Progenitor cell of endocrine pancreas (in vitro differentiated cells): ENCODE data around the gene POU3F1. TPM values are rescaled to one million over a fixed set of nuclear protein-coding genes. Genes with fewer than 3 reads are reported as not detected.

Source experiments
- DNase-seq: peaks from one replicate; pipeline ENCODE4 v3.0.0; 2021; ENCODE audit warnings: low spot score; ENCODE audit not compliant: unreplicated experiment
- H3K27ac Mint-ChIP-seq: 2 replicates; pipeline ENCODE4 v1.8.0; 2021; ENCODE audit warnings: mild to moderate bottlenecking, moderate library complexity, mixed read lengths
- H3K27me3 Mint-ChIP-seq: 2 replicates; pipeline ENCODE4 v1.8.0; 2021; ENCODE audit warnings: mixed read lengths
- H3K36me3 Mint-ChIP-seq: 2 replicates; pipeline ENCODE4 v1.8.0; 2022; ENCODE audit warnings: mixed read lengths; ENCODE audit not compliant: insufficient read depth
- H3K4me1 Mint-ChIP-seq: 2 replicates; pipeline ENCODE4 v1.8.0; 2021; ENCODE audit warnings: low read depth, mixed read lengths
- H3K4me3 Mint-ChIP-seq: 2 replicates; pipeline ENCODE4 v1.8.0; 2021; ENCODE audit warnings: low read depth, mild to moderate bottlenecking, moderate library complexity, mixed read lengths
- H3K9me3 Mint-ChIP-seq: 2 replicates; pipeline ENCODE4 v1.8.0; 2021; ENCODE audit warnings: low read depth, mixed read lengths
- CTCF ChIP-seq: fragments of 200-600 bp; sonication (generic); IDR thresholded peaks from one replicate; pipeline ENCODE4 v1.5.0; 2021; ENCODE audit warnings: antibody characterized with exemption, mild to moderate bottlenecking; ENCODE audit not compliant: unreplicated experiment
- total RNA-seq: library from RNA; stranded (reverse); gene quantifications from 2 replicates; pipeline ENCODE4 v1.2.1, GENCODE V29; 2021

Gene POU3F1
- total RNA-seq, 1 donor from 2014 or later, result 0.43 TPM

GRCh38 chr1:38043036-38043747, 3.4 kb downstream of the POU3F1 start:
- DNase-seq, result no peak
- no peaks in the 10 kb centered on the region for H3K9me3 Mint-ChIP-seq
- H3K27me3 Mint-ChIP-seq, result peaks cover 70% of the 10 kb centered on the region
- peaks cover 1% of the 10 kb centered on the region for H3K4me1 Mint-ChIP-seq
- H3K27ac Mint-ChIP-seq, result peak overlapping the region; percentile 41
- H3K36me3 Mint-ChIP-seq, result no peaks in the 10 kb centered on the region
- no peak overlapping the region for H3K4me3 Mint-ChIP-seq
- TF ChIP-seq CTCF, result no peak

GRCh38 chr1:38041936-38042834, 4.4 kb downstream of the POU3F1 start:
- Mint-ChIP-seq H3K4me1 (no peaks in the 10 kb centered on the region), H3K4me3 (no peak overlapping the region), H3K27me3 (peaks cover 60% of the 10 kb centered on the region), H3K9me3 (no peaks in the 10 kb centered on the region), H3K27ac (no peak overlapping the region), H3K36me3 (no peaks in the 10 kb centered on the region)
- no peak for TF ChIP-seq CTCF
- DNase-seq, result no peak

- TF ChIP-seq CTCF, result no peak
- Mint-ChIP-seq H3K9me3 (no peaks in the 10 kb centered on the region), H3K27me3 (peaks cover 53% of the 10 kb centered on the region), H3K4me3 (no peak overlapping the region), H3K36me3 (no peaks in the 10 kb centered on the region), H3K4me1 (no peaks in the 10 kb centered on the region), H3K27ac (no peak overlapping the region)
- no peak for DNase-seq
These were observed 7.1 kb downstream of the POU3F1 start for GRCh38 chr1:38039331-38040088.

GRCh38 chr1:38038861-38039260, 7.7 kb downstream of the POU3F1 start:
- H3K4me3 Mint-ChIP-seq, result no peak overlapping the region
- no peak for DNase-seq
- H3K9me3 Mint-ChIP-seq, result no peaks in the 10 kb centered on the region
- no peak for TF ChIP-seq CTCF
- H3K27ac Mint-ChIP-seq, result no peak overlapping the region
- no peaks in the 10 kb centered on the region for H3K4me1 Mint-ChIP-seq
- no peaks in the 10 kb centered on the region for H3K36me3 Mint-ChIP-seq
- peaks cover 52% of the 10 kb centered on the region for H3K27me3 Mint-ChIP-seq

GRCh38 chr1:38037221-38037939, 9.2 kb downstream of the POU3F1 start:
- H3K9me3 Mint-ChIP-seq, result no peaks in the 10 kb centered on the region
- peak; percentile 34 for TF ChIP-seq CTCF
- H3K36me3 Mint-ChIP-seq, result no peaks in the 10 kb centered on the region
- no peak overlapping the region for H3K27ac Mint-ChIP-seq
- H3K4me3 Mint-ChIP-seq, result no peak overlapping the region
- H3K4me1 Mint-ChIP-seq, result no peaks in the 10 kb centered on the region
- H3K27me3 Mint-ChIP-seq, result peaks cover 37% of the 10 kb centered on the region
- DNase-seq, result no peak
